Neuronal stem cell (in vitro differentiated cells): ENCODE data around the gene TSPEAR.
"Not testable (repeated sequence)": the region's sequence is repeated elsewhere in the genome, so short reads cannot be mapped to it uniquely, and the experiment has no call there.

ENCODE experiments used
- DNase-seq: peaks from one replicate; pipeline ENCODE4 v3.0.0-alpha.2; 2013; ENCODE audit warnings: low spot score
- H2AFZ ChIP-seq: one replicate; pipeline ENCODE4 v1.6.1; 2013; ENCODE audit warnings: mild to moderate bottlenecking, low read length, inconsistent platforms
- H2AK5ac ChIP-seq: 2 replicates; pipeline ENCODE4 v1.6.1; 2013; ENCODE audit warnings: low read depth, mild to moderate bottlenecking, inconsistent platforms, low read length, moderate library complexity, mixed read lengths
- H2BK120ac ChIP-seq: 2 replicates; pipeline ENCODE4 v1.6.1; 2013; ENCODE audit warnings: low read depth, mild to moderate bottlenecking, inconsistent platforms, low read length, moderate library complexity, mixed read lengths
- H2BK12ac ChIP-seq: one replicate; pipeline ENCODE4 v1.6.1; 2013; ENCODE audit warnings: low read length, inconsistent platforms
- H2BK15ac ChIP-seq: 2 replicates; pipeline ENCODE4 v1.6.1; 2013; ENCODE audit warnings: mild to moderate bottlenecking, low read length, inconsistent platforms, mixed read lengths
- H2BK5ac ChIP-seq: one replicate; pipeline ENCODE4 v1.6.1; 2013; ENCODE audit warnings: inconsistent platforms, mild to moderate bottlenecking, low read length, moderate library complexity
- H3K14ac ChIP-seq: one replicate; pipeline ENCODE4 v1.6.1; 2013; ENCODE audit warnings: low read length, inconsistent platforms
- H3K18ac ChIP-seq: 2 replicates; pipeline ENCODE4 v1.6.1; 2013; ENCODE audit warnings: low read length, inconsistent platforms
- H3K23ac ChIP-seq: 2 replicates; pipeline ENCODE4 v1.6.1; 2013; ENCODE audit warnings: low read depth, mild to moderate bottlenecking, mixed read lengths, low read length, inconsistent platforms; ENCODE audit not compliant: poor library complexity
- H3K27ac ChIP-seq: replicated peaks from 3 replicates; pipeline ENCODE4 v1.5.1; 2013; ENCODE audit warnings: low read length, inconsistent platforms
- H3K27me3 ChIP-seq, 3 experiments: 2 replicates each; pipeline ENCODE4 v1.6.1; 2013; ENCODE audit warnings: low read length in 3 of 3, mild to moderate bottlenecking in 2 of 3, inconsistent platforms in 1 of 3, low read depth in 1 of 3, mixed read lengths in 1 of 3, moderate library complexity in 1 of 3; ENCODE audit not compliant: control insufficient read depth in 3 of 3, insufficient read depth in 3 of 3
- H3K36me3 ChIP-seq, 2 donors: replicated peaks in 1 of 2; 2 replicates each; pipeline ENCODE4 v1.6.1; 2013; ENCODE audit warnings: low read length in 2 of 2; ENCODE audit not compliant: control insufficient read depth in 2 of 2, insufficient read depth in 2 of 2
- H3K4ac ChIP-seq: 2 replicates; pipeline ENCODE4 v1.6.1; 2013; ENCODE audit warnings: inconsistent platforms, mild to moderate bottlenecking, low read length, moderate library complexity
- H3K4me1 ChIP-seq, 2 donors: 1 replicate in 1 of 2; 2 replicates in 1 of 2; pipeline ENCODE4 v1.6.1; 2013; ENCODE audit warnings: low read length in 2 of 2, low read depth in 1 of 2; ENCODE audit not compliant: control insufficient read depth in 2 of 2, insufficient read depth in 1 of 2
- H3K4me2 ChIP-seq: one replicate; pipeline ENCODE4 v1.6.1; 2013; ENCODE audit warnings: mild to moderate bottlenecking, low read length, inconsistent platforms; ENCODE audit not compliant: insufficient read depth, poor library complexity, severe bottlenecking
- H3K4me3 ChIP-seq, 2 donors: 2 replicates each; pipeline ENCODE4 v1.5.1; 2013; ENCODE audit warnings: low read length in 2 of 2, mild to moderate bottlenecking in 2 of 2, inconsistent platforms in 1 of 2, moderate library complexity in 1 of 2
- H3K79me1 ChIP-seq: one replicate; pipeline ENCODE4 v1.6.1; 2013; ENCODE audit warnings: low read depth, mild to moderate bottlenecking, inconsistent platforms, low read length, moderate library complexity
- H3K9ac ChIP-seq: one replicate; pipeline ENCODE4 v1.6.1; 2013; ENCODE audit warnings: mild to moderate bottlenecking, low read depth, low read length, inconsistent platforms; ENCODE audit not compliant: poor library complexity
- H3K9me3 ChIP-seq, 2 donors: replicated peaks in 1 of 2; 2 replicates each; pipeline versions ENCODE3 to v1.6.1; 2013; ENCODE audit warnings: low read length in 2 of 2, mild to moderate bottlenecking in 2 of 2, inconsistent platforms in 1 of 2, low read depth in 1 of 2, mixed read lengths in 1 of 2, moderate library complexity in 1 of 2; ENCODE audit not compliant: control insufficient read depth in 2 of 2, insufficient read depth in 1 of 2
- H4K8ac ChIP-seq: one replicate; pipeline ENCODE4 v1.6.1; 2013; ENCODE audit warnings: low read depth, mild to moderate bottlenecking, inconsistent platforms, low read length, moderate library complexity
- H4K91ac ChIP-seq: one replicate; pipeline ENCODE4 v1.6.1; 2013; ENCODE audit warnings: low read length, low read depth, mild to moderate bottlenecking, inconsistent platforms; ENCODE audit not compliant: poor library complexity
- whole genome bisulfite sequencing, 2 donors: extraction: QIAGEN DNeasy Blood & Tissue Kit; methylation state at CpG; one replicate each; pipeline ENCODE4 v1.1.7; 2013; ENCODE audit warnings: missing lambda C conversion rate in 2 of 2, mixed read lengths in 1 of 2; ENCODE audit not compliant: insufficient read length in 2 of 2, insufficient replicate concordance in 1 of 2; ENCODE audit errors: extremely low coverage in 2 of 2; 5-methylcytosine and 5-hydroxymethylcytosine counted together

The TSPEAR gene

GRCh38 chr21:44661567-44661966 is 49.8 kb downstream of the TSPEAR start:
- whole genome bisulfite sequencing, 2 donors: no CpG with 5 or more reads among the region's 7 CpGs
- not testable (repeated sequence) for H3K4me2 ChIP-seq, H3K18ac ChIP-seq, H3K79me1 ChIP-seq, H2AFZ ChIP-seq, H2AK5ac ChIP-seq, DNase-seq, H2BK12ac ChIP-seq, H3K9ac ChIP-seq, H4K8ac ChIP-seq, H2BK120ac ChIP-seq, H2BK15ac ChIP-seq, H3K4me3 ChIP-seq, H3K14ac ChIP-seq, H3K36me3 ChIP-seq, H3K9me3 ChIP-seq, H3K27me3 ChIP-seq, H3K4me1 ChIP-seq, H3K23ac ChIP-seq, H2BK5ac ChIP-seq, H3K27ac ChIP-seq, H3K4ac ChIP-seq, H4K91ac ChIP-seq

GRCh38 chr21:44658913-44659595 is 52.3 kb downstream of the TSPEAR start:
- Histone ChIP-seq H3K18ac (no peak overlapping the region), H3K4me1 (peaks cover 0 to 2% of the 10 kb centered on the region in 2 donors), H2AK5ac (no peak overlapping the region), H2AFZ (peak overlapping the region; percentile 52), H2BK15ac (no peak overlapping the region), H4K91ac (no peak overlapping the region), H3K14ac (no peak overlapping the region), H3K4me3 (no peak overlapping the region), H3K9me3 (peaks cover 3 to 4% of the 10 kb centered on the region in 2 donors), H3K36me3 (no peaks in the 10 kb centered on the region), H3K27me3 (no peaks in the 10 kb centered on the region), H3K79me1 (no peaks in the 10 kb centered on the region), H3K27ac (no peak overlapping the region), H4K8ac (no peak overlapping the region), H2BK12ac (no peak overlapping the region), H3K23ac (no peak overlapping the region), H2BK5ac (no peak overlapping the region), H3K4me2 (no peak overlapping the region), H3K9ac (no peak overlapping the region), H2BK120ac (no peak overlapping the region), H3K4ac (no peak overlapping the region)
- DNase-seq: no peak
- WGBS, 2 donors: no CpG with 5 or more reads among the region's 11 CpGs

- no CpG with 5 or more reads among the region's 5 CpGs for WGBS, 2 donors
Observed at GRCh38 chr21:44658541-44658910, 52.8 kb downstream of the TSPEAR start.

GRCh38 chr21:44657635-44658540 is 53.5 kb downstream of the TSPEAR start, which contains the start of gene KRTAP12-3:
Gene KRTAP12-3, plus strand, starts transcription at chr21:44657932. Its CDS starts 48 bp downstream, at chr21:44657980.
- Histone ChIP-seq H3K4me2 (no peak within 1 kb of the TSS), H3K79me1 (no peaks in the 10 kb centered on the region), H4K91ac (no peak within 1 kb of the TSS), H2AFZ (no peak within 1 kb of the TSS), H3K4me1 (peaks cover 0 to 2% of the 10 kb centered on the region in 2 donors), H3K4me3 (peak within 1 kb of the TSS in 1 of 2 donors; percentile 3), H3K23ac (peak within 1 kb of the TSS; percentile 37), H3K18ac (peak within 1 kb of the TSS; percentile 24), H3K27ac (no peak within 1 kb of the TSS), H3K14ac (no peak within 1 kb of the TSS), H3K4ac (no peak within 1 kb of the TSS), H2BK12ac (peak within 1 kb of the TSS; percentile 59), H3K9me3 (peaks cover 0 to 4% of the 10 kb centered on the region in 2 donors), H3K27me3 (no peaks in the 10 kb centered on the region), H2BK15ac (peak within 1 kb of the TSS; percentile 63), H2BK5ac (no peak within 1 kb of the TSS), H2AK5ac (no peak within 1 kb of the TSS), H3K36me3 (no peaks in the 10 kb centered on the region), H2BK120ac (no peak within 1 kb of the TSS), H3K9ac (no peak within 1 kb of the TSS), H4K8ac (no peak within 1 kb of the TSS)
- WGBS, 2 donors: no CpG with 5 or more reads among the region's 26 CpGs
- no peak for DNase-seq

More at GRCh38 chr21:44658541-44658910, 52.8 kb downstream of the TSPEAR start:
- Histone ChIP-seq H3K14ac (no peak overlapping the region), H3K23ac (no peak overlapping the region), H3K9ac (no peak overlapping the region), H2BK15ac (no peak overlapping the region), H2AK5ac (no peak overlapping the region), H3K4me2 (no peak overlapping the region), H2AFZ (no peak overlapping the region), H2BK12ac (no peak overlapping the region), H3K18ac (no peak overlapping the region), H3K4ac (no peak overlapping the region), H2BK5ac (no peak overlapping the region), H3K4me1 (peaks cover 0 to 2% of the 10 kb centered on the region in 2 donors), H3K4me3 (no peak overlapping the region), H3K36me3 (no peaks in the 10 kb centered on the region), H4K91ac (no peak overlapping the region), H4K8ac (no peak overlapping the region), H2BK120ac (no peak overlapping the region), H3K27ac (no peak overlapping the region), H3K9me3 (peaks cover 0 to 4% of the 10 kb centered on the region in 2 donors), H3K27me3 (no peaks in the 10 kb centered on the region), H3K79me1 (no peaks in the 10 kb centered on the region)
- no peak for DNase-seq
